ENCODE data around the gene JUNB. TPM values are rescaled to one million over a fixed set of nuclear protein-coding genes. Genes with fewer than 3 reads are reported as not detected.

Gene JUNB
- total and polyA plus RNA-seq, 2 of the 13 experiments (the other 11 are each of a cell fraction or from before 2014, with no cell fraction given), result 7.7 to 8.2 TPM

- TF ChIP-seq, protein P1, sequence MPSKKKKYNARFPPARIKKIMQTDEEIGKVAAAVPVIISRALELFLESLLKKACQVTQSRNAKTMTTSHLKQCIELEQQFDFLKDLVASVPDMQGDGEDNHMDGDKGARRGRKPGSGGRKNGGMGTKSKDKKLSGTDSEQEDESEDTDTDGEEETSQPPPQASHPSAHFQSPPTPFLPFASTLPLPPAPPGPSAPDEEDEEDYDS (CRISPR knock-in tag; IDR thresholded peaks at IDR 0.05), result peak; percentile 53; the same call in 1 of the 2 replicates
- TF ChIP-seq IRF2 (CRISPR knock-in tag; IDR thresholded peaks at IDR 0.05) (no peak; the same call in 1 of the 2 replicates), TBX3 (IDR thresholded peaks at IDR 0.05; ENCODE audit: borderline replicate concordance) (no peak), FLYWCH1 (CRISPR knock-in tag; IDR thresholded peaks at IDR 0.05) (no peak), ZNF670 (CRISPR knock-in tag; IDR thresholded peaks at IDR 0.05; ENCODE audit: borderline replicate concordance) (0 out of 2 replicates have a peak, but pooled peaks have one; percentile 44), IRX3 (CRISPR knock-in tag; IDR thresholded peaks at IDR 0.05; ENCODE audit: borderline replicate concordance, low read depth) (no peak), PHB2 (IDR thresholded peaks at IDR 0.05; ENCODE audit: partially characterized antibody) (no peak), ZFP41 (CRISPR knock-in tag; IDR thresholded peaks at IDR 0.05; ENCODE audit: borderline replicate concordance) (no peak), ZSCAN5A (CRISPR knock-in tag; IDR thresholded peaks at IDR 0.05; ENCODE audit: borderline replicate concordance) (no peak), YEATS2 (CRISPR knock-in tag; IDR thresholded peaks at IDR 0.05; ENCODE audit: borderline replicate concordance) (peak; percentile 32; the same call in 1 of the 2 replicates), SAP130 (CRISPR knock-in tag; IDR thresholded peaks at IDR 0.05; ENCODE audit: low read depth) (peak; percentile 92), ZNF775 (CRISPR knock-in tag; IDR thresholded peaks at IDR 0.05; ENCODE audit: borderline replicate concordance) (no peak), ZNF563 (CRISPR knock-in tag; IDR thresholded peaks at IDR 0.05) (no peak), CREM (IDR thresholded peaks at IDR 0.05) (peak; percentile 74), CREM (CRISPR knock-in tag; IDR thresholded peaks at IDR 0.05) (peak; percentile 39; the same call in 1 of the 2 replicates), REL (CRISPR knock-in tag; conservative IDR thresholded peaks at IDR 0.05) (peak; percentile 84; the same call in 1 of the 2 replicates), RFX3 (CRISPR knock-in tag; IDR thresholded peaks at IDR 0.05) (no peak), SIN3A (IDR thresholded peaks at IDR 0.05; ENCODE audit: borderline replicate concordance, low read depth, low read length) (peak; percentile 92; the same call in 1 of the 2 replicates), SUZ12 (IDR thresholded peaks at IDR 0.05; ENCODE audit: low read depth, low read length) (no peak), ZNF446 (CRISPR knock-in tag; IDR thresholded peaks at IDR 0.05) (0 out of 2 replicates have a peak, but pooled peaks have one; percentile 50), SALL2 (CRISPR knock-in tag; IDR thresholded peaks at IDR 0.05) (0 out of 2 replicates have a peak, but pooled peaks have one; percentile 50), ZNF878 (CRISPR knock-in tag; IDR thresholded peaks at IDR 0.05) (0 out of 2 replicates have a peak, but pooled peaks have one; percentile 45), MEF2D (CRISPR knock-in tag; IDR thresholded peaks at IDR 0.05) (no peak)
- TF ChIP-seq, protein P2, sequence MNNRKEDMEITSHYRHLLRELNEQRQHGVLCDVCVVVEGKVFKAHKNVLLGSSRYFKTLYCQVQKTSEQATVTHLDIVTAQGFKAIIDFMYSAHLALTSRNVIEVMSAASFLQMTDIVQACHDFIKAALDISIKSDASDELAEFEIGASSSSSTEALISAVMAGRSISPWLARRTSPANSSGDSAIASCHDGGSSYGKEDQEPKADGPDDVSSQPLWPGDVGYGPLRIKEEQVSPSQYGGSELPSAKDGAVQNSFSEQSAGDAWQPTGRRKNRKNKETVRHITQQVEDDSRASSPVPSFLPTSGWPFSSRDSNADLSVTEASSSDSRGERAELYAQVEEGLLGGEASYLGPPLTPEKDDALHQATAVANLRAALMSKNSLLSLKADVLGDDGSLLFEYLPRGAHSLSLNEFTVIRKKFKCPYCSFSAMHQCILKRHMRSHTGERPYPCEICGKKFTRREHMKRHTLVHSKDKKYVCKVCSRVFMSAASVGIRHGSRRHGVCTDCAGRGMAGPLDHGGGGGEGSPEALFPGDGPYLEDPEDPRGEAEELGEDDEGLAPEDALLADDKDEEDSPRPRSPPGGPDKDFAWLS (CRISPR knock-in tag; IDR thresholded peaks at IDR 0.05; ENCODE audit: borderline replicate concordance), result no peak
These were observed 2.3 kb downstream of the JUNB start (continued) for GRCh38 chr19:12793290-12794195.

Data from HepG2 (cell line).